ENCODE data around the gene PCDH1.

- TF ChIP-seq CTCF (IDR thresholded peaks at IDR 0.05; ENCODE audit: insufficient read depth, low read length, poor library complexity, severe bottlenecking): no peak
- no peak for TF ChIP-seq EZH2phosphoT487 (conservative IDR thresholded peaks at IDR 0.05; ENCODE audit: low read length)
Measured at GRCh38 chr5:141877356-141878185, 639 bp downstream of the PCDH1 start.
